Amygdala (tissue), 56 donors: ENCODE measurements around the gene UGDH.
"Not testable (repeated sequence)": the region's sequence is repeated elsewhere in the genome, so short reads cannot be mapped to it uniquely, and the experiment has no call there.

Experiments
- DNase-seq, 56 donors: peaks; one replicate each; lab custom pipeline; 2025; lab: John Stamatoyannopoulos, UW

The UGDH gene

DNA sequence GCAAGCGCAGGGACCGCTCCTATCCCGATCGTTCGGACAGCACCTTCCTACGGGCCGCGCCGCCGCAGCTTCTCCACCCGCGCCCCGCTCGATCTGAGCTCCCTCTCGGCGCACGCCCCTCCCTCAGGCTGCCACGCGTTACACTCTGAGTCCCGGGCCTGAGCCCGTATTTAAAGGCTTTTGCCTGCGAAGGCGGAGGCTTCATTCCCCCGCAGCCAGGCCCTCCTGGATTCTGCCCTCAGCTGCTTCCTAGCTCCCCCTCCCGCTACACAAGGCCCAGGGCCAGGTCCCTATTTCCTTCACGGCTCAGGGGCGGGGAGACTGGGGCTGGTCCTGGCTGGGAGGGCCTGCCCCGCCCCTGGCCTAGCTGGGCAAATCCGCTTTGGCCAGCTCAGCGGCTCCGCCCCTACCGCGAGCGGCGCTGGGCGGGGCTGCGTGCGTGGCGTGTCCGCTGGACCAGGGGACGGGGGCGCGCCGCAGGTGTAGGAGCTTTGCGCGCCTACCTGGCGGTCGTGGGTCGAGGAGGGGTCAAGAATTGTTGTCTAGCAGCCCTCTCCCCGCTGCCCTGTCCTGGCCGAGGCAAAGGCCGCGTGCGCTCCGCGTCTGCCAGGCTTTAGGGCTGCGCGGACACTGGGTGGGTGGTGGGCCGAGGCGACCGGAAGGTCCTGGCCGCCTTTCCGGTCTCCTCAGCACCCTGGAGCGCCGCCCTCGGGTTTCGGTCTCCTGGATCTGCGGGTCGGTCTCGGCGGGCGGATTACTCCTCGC, at the start of gene UGDH:
TSS of gene UGDH (minus strand) at position 144 of the 765 bp plus-strand sequence. CDS start 5,927 bp downstream, outside the sequence.
- DNase-seq, result peak; percentile 79 to 99 (median 94)

- DNase-seq, result no peak
Observed at GRCh38 chr4:39574946-39575345, 47.7 kb upstream of the UGDH start.

DNA sequence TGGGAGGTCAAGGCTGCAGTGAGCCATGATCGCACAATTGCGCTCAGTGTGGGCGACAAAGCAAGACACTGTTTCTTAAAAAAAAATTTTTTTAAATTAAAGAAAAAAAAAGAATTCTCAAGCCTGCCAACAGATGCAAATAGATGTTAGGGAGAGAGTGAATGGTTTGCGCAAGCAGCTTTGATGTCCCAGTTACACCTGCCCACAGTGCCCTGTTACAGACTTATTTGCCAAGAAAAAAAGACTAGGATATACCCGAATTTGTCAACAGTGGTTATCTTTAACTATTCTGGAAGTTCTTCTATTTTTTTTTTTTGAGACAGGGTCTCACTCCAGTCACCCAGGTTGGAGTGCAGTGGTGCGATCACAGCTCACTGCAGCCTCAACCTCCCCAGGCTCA, 44.3 kb upstream of the UGDH start:
- no peak for DNase-seq

GRCh38 chr4:39571054-39571453, 43.8 kb upstream of the UGDH start:
- DNase-seq, result no peak

GRCh38 chr4:39569209-39569608, 42.0 kb upstream of the UGDH start:
- DNase-seq, result no peak

- DNase-seq, result no peak
Observed at GRCh38 chr4:39568805-39569204, 41.6 kb upstream of the UGDH start.

GRCh38 chr4:39565878-39566600, 38.8 kb upstream of the UGDH start:
- no peak for DNase-seq

DNA sequence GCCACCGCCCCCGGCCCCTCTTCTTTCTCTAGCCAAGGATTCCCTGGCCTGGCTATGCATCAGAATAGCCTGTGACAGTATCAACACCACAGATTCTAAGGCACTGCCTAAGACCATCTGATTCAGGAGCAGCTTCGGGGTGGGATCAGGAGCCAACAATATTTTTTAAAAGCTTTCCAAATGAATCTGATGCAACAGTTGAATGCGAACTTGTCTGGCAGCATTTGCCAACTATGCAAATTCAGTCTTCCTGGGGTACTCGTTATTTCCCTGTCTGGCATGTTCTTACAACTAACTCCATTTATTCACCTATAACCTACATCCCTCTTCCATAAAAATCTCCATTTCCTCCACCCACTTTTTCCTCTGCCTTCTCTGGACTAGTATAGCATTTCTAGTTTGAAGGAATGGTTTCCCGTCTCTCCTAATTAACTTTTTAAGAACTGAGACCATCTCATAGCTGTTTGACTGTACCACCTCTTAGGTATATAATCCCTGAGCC, 36.2 kb upstream of the UGDH start:
- no peak for DNase-seq

DNA sequence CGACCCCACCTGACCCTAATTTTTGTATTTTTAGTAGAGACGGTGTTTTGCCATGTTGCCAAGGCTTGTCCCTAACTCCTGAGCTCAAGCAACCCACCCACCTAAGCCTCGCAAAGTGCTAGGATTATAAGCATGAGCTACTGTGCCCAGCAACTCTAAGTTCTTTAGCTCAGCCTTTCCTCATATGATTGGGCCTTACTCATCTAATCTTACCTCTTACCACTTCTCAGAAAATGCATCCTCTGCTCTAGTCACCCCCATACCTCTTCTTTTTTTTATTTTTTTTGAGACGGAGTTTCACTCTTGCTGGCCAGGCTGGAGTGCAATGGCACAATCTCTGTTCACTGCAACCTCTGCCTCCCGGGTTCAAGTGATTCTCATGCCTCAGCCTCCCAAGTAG, 35.6 kb upstream of the UGDH start:
- no peak for DNase-seq

DNA sequence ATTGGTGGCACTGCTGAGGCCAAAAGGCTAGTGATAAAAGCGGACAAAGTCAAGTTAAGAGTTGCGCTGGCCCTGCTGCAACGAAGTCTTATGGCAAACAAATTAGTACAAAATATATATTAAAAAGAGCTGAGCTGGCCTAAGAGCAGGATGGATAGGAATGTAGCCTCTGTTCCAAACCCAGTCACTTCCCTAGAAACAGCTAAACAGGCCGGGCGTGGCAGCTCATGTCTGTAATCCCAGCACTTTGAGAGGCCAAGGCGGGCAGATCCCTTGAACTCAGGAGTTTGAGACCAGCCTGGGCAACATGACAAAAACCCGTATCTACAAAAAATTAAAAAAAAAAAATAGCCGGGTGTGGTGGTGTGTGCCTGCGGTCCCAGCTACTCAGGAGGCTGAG, 32.4 kb upstream of the UGDH start:
- no peak for DNase-seq

DNA sequence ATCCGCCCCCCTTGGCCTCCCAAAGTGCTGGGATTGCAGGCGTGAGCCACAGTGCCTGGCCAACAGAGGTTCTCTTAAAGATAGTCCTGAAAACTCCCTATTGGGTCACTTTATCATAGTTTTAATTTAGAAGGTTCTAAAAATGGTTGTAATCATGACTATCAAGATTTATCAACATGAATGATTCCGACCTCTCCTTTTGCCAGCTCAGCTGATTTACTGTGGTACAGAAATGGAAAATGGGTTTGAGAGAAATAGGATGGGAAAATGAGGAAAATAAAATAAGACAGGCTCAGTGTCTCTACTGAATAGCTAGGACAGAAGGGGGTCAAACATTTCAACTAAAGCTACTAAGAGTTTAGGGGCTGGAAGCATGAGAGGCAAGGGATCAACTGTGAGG, 28.2 kb upstream of the UGDH start:
- DNase-seq, result no peak

- DNase-seq, result no peak
Observed at GRCh38 chr4:39548425-39549067, 21.3 kb upstream of the UGDH start.

DNA sequence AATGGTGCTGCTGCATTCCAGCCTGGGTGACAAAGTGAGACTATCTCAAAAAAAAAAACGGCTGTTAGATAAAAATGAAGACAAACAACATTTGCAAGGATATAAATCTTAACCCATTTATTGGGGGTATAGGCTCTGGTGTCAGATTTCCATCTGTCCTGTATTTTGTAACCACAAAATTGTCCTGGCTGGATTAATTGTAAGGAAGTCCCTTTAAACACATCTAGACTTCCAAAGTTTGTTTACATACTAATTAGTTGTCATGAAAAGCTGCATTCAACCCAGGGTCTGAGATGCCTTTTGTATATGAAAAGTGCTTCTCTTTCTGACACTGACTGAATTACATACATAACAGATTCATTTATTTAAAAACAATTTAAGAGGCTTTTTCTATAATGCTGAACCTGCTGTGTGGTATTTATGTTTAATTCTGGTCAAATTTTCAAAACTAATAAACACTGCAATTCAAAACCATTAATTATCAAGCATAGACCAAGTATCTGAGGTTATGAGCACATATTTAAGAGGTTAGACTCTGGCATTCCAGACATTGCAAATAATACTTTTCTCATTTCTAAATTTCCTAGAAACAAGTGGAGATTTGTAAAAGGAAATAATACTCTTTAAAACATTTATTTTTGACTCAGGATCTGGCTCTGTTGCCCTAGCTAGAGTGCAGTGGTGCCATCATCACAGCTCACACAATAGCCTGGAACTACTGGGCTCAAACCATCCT, 17.5 kb upstream of the UGDH start:
- DNase-seq, result no peak

GRCh38 chr4:39544080-39544479, 16.8 kb upstream of the UGDH start:
- DNase-seq, result not testable (repeated sequence)

DNA sequence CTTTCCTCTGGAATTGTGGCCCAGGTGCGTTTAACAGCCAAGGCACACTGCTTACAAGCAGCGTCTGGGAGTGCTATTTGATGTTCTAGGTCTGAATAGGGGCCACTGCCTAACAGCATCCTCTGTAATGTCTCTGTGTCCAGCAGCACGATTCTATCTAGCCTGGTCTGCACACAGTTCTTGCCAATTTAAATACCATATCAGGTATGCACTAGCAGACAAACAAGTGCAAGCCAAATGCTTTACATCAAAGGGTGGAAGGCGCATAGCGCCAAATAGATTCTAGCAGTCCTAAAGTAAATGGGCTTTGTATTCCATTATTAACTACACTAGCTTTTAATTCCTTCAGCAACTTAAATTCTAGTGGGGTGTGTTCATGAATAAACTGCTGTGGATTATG, 15.8 kb upstream of the UGDH start:
- no peak for DNase-seq

DNA sequence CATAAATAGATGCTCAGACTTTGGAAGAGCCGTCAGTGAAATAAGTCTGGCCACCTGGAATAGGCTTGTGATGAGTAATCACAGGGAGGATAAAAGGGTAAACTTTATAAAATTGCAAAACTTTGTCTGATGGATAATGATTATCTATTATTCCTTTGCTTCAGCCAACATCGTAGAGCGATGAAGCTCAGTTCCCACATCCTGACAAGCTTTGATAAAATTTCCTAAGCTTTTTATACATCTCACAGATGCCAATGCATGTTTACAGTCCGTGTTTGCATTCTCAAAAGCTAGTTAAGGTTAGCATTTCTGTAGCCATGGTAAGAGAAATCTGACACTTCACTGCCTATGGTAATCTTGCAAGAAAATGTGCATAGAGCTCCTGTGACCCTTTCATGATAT, 15.4 kb upstream of the UGDH start:
- no peak for DNase-seq

DNA sequence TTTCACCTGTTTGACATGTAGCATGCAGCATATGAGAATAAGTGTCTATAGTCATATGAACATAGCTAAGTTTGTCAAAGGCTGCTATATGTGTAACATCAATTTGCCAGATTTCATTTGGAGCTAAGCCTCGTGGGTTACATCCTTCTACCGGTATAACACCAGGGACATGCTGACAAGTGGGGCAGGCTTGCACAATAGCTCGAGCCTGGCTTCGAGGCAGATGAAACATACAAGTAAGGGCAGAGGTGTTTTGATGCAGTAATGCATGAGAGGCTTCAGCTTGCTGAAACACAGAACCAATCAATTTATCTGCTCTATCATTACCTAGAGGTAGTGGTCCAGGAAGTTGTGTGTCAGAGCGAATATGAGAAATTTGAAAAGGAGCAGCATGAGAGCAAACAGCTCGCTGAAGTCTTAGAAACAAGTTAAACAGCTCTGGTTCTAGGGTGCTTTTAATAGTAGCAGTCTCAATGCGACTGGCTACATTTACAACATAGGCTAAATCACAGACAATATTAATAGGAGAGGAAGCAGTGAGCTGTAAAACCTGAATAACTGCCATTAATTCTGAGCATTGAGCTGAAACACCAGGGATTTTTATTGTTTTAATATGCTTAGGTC, 14.9 kb upstream of the UGDH start:
- no peak for DNase-seq

GRCh38 chr4:39539089-39539611, 11.9 kb upstream of the UGDH start:
- DNase-seq, result no peak

DNA sequence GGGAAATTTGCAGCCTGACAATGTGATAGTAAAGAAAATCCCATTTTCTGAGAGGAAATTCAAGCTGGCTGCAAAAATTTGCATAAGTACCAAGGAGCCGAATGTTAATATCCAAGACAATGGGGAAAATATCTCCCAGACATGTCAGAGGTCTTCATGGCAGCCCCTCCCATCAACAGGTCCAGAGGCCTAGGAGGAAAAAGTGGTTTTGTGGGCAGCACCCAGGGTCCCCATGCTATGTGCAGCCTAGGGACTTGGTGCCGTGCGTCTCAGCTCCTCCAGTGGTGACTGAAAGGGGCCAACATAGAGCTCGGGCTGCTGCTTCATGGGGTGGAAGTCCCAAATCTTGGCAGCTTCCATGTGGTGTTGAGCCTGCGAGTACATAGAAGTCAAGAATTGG, 6.3 kb upstream of the UGDH start:
- DNase-seq, result no peak

DNA sequence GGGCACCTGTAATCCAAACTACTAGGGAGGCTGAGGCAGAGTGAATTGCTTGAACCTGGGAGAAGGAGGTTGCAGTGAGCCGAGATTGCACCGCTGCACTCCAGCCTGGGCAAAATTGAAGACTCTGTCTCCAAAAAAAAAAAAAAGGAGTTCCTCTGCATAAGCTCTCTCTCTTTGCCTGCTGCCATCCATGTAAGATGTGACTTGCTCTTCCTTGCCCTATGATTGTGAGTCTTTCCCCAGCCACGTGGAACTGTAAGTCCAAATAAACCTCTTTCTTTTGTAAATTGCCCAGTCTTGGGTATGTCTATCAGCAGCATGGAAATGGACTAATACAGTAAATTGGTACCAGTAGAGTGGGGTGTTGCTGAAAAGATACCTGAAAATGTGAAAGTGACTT, 5.0 kb upstream of the UGDH start:
- DNase-seq, result not testable (repeated sequence)
